WTC11 (cell line): ENCODE measurements around the gene GAS5. TPM values are rescaled to one million over a fixed set of nuclear protein-coding genes. Genes with fewer than 3 reads are reported as not detected.

Experiments
- ATAC-seq: fragments of 200-7000 bp; cut with Tn5 transposase; 2 replicates; pipeline ENCODE4 v1.10.0; 2021; ENCODE audit warnings: mild to moderate bottlenecking, moderate library complexity
- CTCF ChIA-PET: fragments of 300-600 bp; sonication (Branson Sonifier 250); formaldehyde crosslinking; loops from one replicate; lab custom pipeline; 2021; ENCODE audit warnings: antibody characterized with exemption; lab: Charles Lee
- POLR2A ChIA-PET: fragments of 350-600 bp; sonication (Branson Sonifier 250); formaldehyde crosslinking; loops from one replicate; lab custom pipeline; 2021; ENCODE audit warnings: antibody characterized with exemption; lab: Charles Lee
- DNase-seq: peaks from one replicate; pipeline ENCODE4 v3.0.0; 2021; ENCODE audit warnings: low spot score
- H3K27ac Mint-ChIP-seq: 2 replicates; pipeline ENCODE4 v1.8.0; 2021; ENCODE audit warnings: mixed read lengths
- H3K27me3 Mint-ChIP-seq: 2 replicates; pipeline ENCODE4 v1.8.0; 2021; ENCODE audit warnings: low read depth, mild to moderate bottlenecking, moderate library complexity, mixed read lengths
- H3K36me3 Mint-ChIP-seq: 2 replicates; pipeline ENCODE4 v1.8.0; 2021; ENCODE audit warnings: mixed read lengths
- H3K4me1 Mint-ChIP-seq: 2 replicates; pipeline ENCODE4 v1.8.0; 2022; ENCODE audit warnings: mixed read lengths
- H3K4me3 Mint-ChIP-seq: 2 replicates; pipeline ENCODE4 v1.8.0; 2021; ENCODE audit warnings: mild to moderate bottlenecking, moderate library complexity, mixed read lengths
- H3K9me3 Mint-ChIP-seq: 2 replicates; pipeline ENCODE4 v1.8.0; 2021; ENCODE audit warnings: mixed read lengths
- CREB1 ChIP-seq: sonication (generic); formaldehyde crosslinking; IDR thresholded peaks from 2 replicates; pipeline ENCODE4 v1.8.0; 2023; ENCODE audit warnings: mild to moderate bottlenecking, missing genetic modification reagents
- GTF2I ChIP-seq: fragments of 250-450 bp; sonication (Bioruptor Pico); conservative IDR thresholded peaks from 2 replicates; pipeline ENCODE4 v1.4.0; 2021; ENCODE audit warnings: mild to moderate bottlenecking
- HMGA2 ChIP-seq: fragments of 250-450 bp; sonication (Bioruptor Pico); IDR thresholded peaks from 2 replicates; pipeline ENCODE4 v1.4.0; 2021; ENCODE audit warnings: mild to moderate bottlenecking, moderate library complexity
- IRF2 ChIP-seq: sonication (generic); formaldehyde crosslinking; IDR thresholded peaks from 2 replicates; pipeline ENCODE4 v1.8.0; 2022; ENCODE audit warnings: low read depth, missing genetic modification reagents, borderline replicate concordance
- NR3C1 ChIP-seq: sonication (generic); formaldehyde crosslinking; conservative IDR thresholded peaks from 2 replicates; pipeline ENCODE4 v1.8.1; 2023; ENCODE audit warnings: low read depth, mild to moderate bottlenecking, missing genetic modification reagents
- PRRX2 ChIP-seq: fragments of 250-450 bp; sonication (Bioruptor Pico); IDR thresholded peaks from 2 replicates; pipeline ENCODE4 v1.8.0; 2021; ENCODE audit warnings: mild to moderate bottlenecking
- SMAD3 ChIP-seq: sonication (generic); formaldehyde crosslinking; IDR thresholded peaks from 2 replicates; pipeline ENCODE4 v1.8.0; 2022; ENCODE audit warnings: missing genetic modification reagents, mild to moderate bottlenecking, borderline replicate concordance
- SP1 ChIP-seq: sonication (generic); formaldehyde crosslinking; conservative IDR thresholded peaks from 2 replicates; pipeline ENCODE4 v1.8.1; 2022; ENCODE audit warnings: missing genetic modification reagents
- ZBTB21 ChIP-seq: sonication (generic); formaldehyde crosslinking; IDR thresholded peaks from 2 replicates; pipeline ENCODE4 v1.8.1; 2023; ENCODE audit warnings: mild to moderate bottlenecking, missing genetic modification reagents, borderline replicate concordance
- ZNF232 ChIP-seq: sonication (generic); formaldehyde crosslinking; IDR thresholded peaks from 2 replicates; pipeline ENCODE4 v1.8.0; 2022; ENCODE audit warnings: mild to moderate bottlenecking, missing genetic modification reagents
- ZNF281 ChIP-seq: sonication (generic); formaldehyde crosslinking; IDR thresholded peaks from 2 replicates; pipeline ENCODE4 v1.8.0; 2023; ENCODE audit warnings: mild to moderate bottlenecking, missing genetic modification reagents
- ZNF423 ChIP-seq: fragments of 250-450 bp; sonication (Bioruptor Pico); IDR thresholded peaks from 2 replicates; pipeline ENCODE4 v2.1.2; 2022; ENCODE audit warnings: mild to moderate bottlenecking, moderate library complexity
- total RNA-seq: library from RNA; stranded (reverse); gene quantifications from 3 replicates; pipeline ENCODE4 v1.2.3, GENCODE V29; 2021
- TF ChIP-seq, protein P1 (sequence below): sonication (generic); formaldehyde crosslinking; IDR thresholded peaks from 2 replicates; pipeline ENCODE4 v1.8.0; 2022; ENCODE audit warnings: mild to moderate bottlenecking, missing genetic modification reagents
- TF ChIP-seq, protein P2 (sequence below): fragments of 250-450 bp; sonication (Bioruptor Pico); conservative IDR thresholded peaks from 2 replicates; pipeline ENCODE4 v1.9.0; 2021; ENCODE audit warnings: mild to moderate bottlenecking
- TF ChIP-seq, protein P3 (sequence below): fragments of 250-450 bp; sonication (Bioruptor Pico); IDR thresholded peaks from 2 replicates; pipeline ENCODE4 v1.9.0; 2021; ENCODE audit warnings: moderate library complexity, mild to moderate bottlenecking, inconsistent platforms, borderline replicate concordance
- TF ChIP-seq, protein P4 (sequence below): sonication (generic); formaldehyde crosslinking; IDR thresholded peaks from 2 replicates; pipeline ENCODE4 v1.8.0; 2022; ENCODE audit warnings: mild to moderate bottlenecking, missing genetic modification reagents
- TF ChIP-seq, protein P5 (sequence below): sonication (generic); formaldehyde crosslinking; IDR thresholded peaks from 2 replicates; pipeline ENCODE4 v1.8.1; 2022; ENCODE audit warnings: mild to moderate bottlenecking, missing genetic modification reagents, moderate library complexity, borderline replicate concordance

GAS5 gene
- total RNA-seq, 1 experiment from 2014 or later = 818 TPM

GRCh38 chr1:173823781-173824314, 43.9 kb downstream of the GAS5 start:
- Mint-ChIP-seq H3K4me1 (peaks cover 16% of the 10 kb centered on the region), H3K27ac (peak overlapping the region; percentile 99), H3K27me3 (no peaks in the 10 kb centered on the region), H3K4me3 (peak overlapping the region; percentile 99), H3K36me3 (peaks cover 32% of the 10 kb centered on the region), H3K9me3 (no peaks in the 10 kb centered on the region)
- CTCF ChIA-PET = interaction anchor here (0.6 to 3.6 kb wide), 5 partner anchors 45 to 459 kb away, joined by 3 to 11 read pairs (median 3); partner anchors contain the start of genes PRDX6 and ZBTB37
- POLR2A ChIA-PET = interaction anchor here (0.6 to 2.2 kb wide), 8 partner anchors 23 to 394 kb away, joined by 3 to 19 read pairs (median 4); partner anchors contain the start of genes GAS5, KLHL20, PRDX6 and ZBTB37
- DNase-seq = no peak
- TF ChIP-seq ZBTB21 (CRISPR knock-in tag) = no peak
- TF ChIP-seq HMGA2 (CRISPR knock-in tag) = no peak
- 0 out of 2 replicates have a peak, but pooled peaks have one; percentile 10 for TF ChIP-seq SP1 (CRISPR knock-in tag)
- TF ChIP-seq ZNF423 (CRISPR knock-in tag) = no peak
- no peak for TF ChIP-seq PRRX2 (CRISPR knock-in tag)
- peak; percentile 54 for ATAC-seq

DNA sequence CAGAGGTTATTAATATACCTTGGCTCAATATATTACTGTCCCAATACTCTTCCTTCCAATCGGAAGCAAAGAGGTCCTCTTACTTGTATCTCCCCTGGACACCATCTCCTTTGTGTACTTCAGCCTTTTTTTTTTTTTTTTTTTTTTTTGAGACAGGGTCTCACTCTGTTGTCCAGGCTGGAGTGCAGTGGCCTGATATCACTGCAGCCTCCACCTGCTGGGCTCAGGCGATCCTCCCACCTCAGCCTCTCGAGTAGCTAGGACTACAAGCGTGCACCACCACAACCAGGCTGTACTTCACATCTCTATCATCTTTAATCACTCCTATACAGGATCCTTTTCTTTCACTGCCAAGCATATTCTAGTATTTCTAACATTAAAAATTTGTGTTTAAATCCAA, 46.1 kb downstream of the GAS5 start:
- no peaks in the 10 kb centered on the region for H3K9me3 Mint-ChIP-seq
- TF ChIP-seq, protein P1, sequence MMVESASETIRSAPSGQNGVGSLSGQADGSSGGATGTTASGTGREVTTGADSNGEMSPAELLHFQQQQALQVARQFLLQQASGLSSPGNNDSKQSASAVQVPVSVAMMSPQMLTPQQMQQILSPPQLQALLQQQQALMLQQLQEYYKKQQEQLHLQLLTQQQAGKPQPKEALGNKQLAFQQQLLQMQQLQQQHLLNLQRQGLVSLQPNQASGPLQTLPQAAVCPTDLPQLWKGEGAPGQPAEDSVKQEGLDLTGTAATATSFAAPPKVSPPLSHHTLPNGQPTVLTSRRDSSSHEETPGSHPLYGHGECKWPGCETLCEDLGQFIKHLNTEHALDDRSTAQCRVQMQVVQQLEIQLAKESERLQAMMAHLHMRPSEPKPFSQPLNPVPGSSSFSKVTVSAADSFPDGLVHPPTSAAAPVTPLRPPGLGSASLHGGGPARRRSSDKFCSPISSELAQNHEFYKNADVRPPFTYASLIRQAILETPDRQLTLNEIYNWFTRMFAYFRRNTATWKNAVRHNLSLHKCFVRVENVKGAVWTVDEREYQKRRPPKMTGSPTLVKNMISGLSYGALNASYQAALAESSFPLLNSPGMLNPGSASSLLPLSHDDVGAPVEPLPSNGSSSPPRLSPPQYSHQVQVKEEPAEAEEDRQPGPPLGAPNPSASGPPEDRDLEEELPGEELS (CRISPR knock-in tag) = no peak
- TF ChIP-seq, protein P2, sequence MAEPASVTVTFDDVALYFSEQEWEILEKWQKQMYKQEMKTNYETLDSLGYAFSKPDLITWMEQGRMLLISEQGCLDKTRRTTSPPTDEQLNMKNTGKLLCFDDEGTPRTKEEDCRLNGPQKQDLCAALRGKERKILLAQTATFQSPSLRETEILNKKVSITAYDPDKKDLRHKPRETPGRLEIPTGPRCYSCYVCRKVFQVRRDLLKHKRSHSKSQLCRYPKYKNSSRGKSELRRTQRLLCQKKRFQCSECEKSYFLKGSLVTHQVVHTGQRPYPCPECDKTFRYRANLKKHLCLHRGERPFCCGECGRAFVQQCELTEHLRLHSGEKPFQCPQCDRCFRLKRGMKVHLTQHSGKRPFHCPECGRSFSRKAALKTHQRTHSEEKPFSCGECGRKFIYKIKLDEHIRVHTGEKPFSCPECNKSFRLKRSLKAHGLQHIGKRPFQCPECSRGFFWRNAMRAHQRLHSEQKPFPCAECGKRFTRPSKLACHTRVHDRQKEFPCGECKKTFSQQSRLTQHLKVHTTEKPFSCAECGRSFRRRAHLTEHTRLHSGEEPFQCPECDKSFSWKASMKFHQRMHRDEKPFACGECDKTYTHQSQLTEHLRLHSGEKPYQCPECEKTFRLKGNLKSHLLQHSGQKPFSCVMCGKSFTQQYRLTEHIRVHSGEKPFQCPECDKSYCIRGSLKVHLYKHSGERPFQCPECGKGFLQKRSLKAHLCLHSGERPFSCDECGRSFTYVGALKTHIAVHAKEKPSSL (CRISPR knock-in tag) = no peak
- TF ChIP-seq, protein P3, sequence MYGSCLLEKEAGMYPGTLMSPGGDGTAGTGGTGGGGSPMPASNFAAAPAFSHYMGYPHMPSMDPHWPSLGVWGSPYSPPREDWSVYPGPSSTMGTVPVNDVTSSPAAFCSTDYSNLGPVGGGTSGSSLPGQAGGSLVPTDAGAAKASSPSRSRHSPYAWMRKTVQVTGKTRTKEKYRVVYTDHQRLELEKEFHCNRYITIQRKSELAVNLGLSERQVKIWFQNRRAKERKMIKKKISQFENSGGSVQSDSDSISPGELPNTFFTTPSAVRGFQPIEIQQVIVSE (CRISPR knock-in tag) = no peak
- TF ChIP-seq, protein P4, sequence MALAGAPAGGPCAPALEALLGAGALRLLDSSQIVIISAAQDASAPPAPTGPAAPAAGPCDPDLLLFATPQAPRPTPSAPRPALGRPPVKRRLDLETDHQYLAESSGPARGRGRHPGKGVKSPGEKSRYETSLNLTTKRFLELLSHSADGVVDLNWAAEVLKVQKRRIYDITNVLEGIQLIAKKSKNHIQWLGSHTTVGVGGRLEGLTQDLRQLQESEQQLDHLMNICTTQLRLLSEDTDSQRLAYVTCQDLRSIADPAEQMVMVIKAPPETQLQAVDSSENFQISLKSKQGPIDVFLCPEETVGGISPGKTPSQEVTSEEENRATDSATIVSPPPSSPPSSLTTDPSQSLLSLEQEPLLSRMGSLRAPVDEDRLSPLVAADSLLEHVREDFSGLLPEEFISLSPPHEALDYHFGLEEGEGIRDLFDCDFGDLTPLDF (CRISPR knock-in tag) = no peak
- TF ChIP-seq SMAD3 (CRISPR knock-in tag) (no peak), ZNF232 (CRISPR knock-in tag) (no peak), IRF2 (CRISPR knock-in tag) (no peak), ZNF423 (CRISPR knock-in tag) (no peak), ZNF281 (CRISPR knock-in tag) (no peak), CREB1 (CRISPR knock-in tag) (no peak), SP1 (CRISPR knock-in tag) (no peak), GTF2I (CRISPR knock-in tag) (no peak), NR3C1 (CRISPR knock-in tag) (no peak), HMGA2 (CRISPR knock-in tag) (no peak)
- TF ChIP-seq, protein P5, sequence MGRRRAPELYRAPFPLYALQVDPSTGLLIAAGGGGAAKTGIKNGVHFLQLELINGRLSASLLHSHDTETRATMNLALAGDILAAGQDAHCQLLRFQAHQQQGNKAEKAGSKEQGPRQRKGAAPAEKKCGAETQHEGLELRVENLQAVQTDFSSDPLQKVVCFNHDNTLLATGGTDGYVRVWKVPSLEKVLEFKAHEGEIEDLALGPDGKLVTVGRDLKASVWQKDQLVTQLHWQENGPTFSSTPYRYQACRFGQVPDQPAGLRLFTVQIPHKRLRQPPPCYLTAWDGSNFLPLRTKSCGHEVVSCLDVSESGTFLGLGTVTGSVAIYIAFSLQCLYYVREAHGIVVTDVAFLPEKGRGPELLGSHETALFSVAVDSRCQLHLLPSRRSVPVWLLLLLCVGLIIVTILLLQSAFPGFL (CRISPR knock-in tag) = no peak
- TF ChIP-seq, all 79 proteins: peak for 0
- no peak for DNase-seq
- POLR2A ChIA-PET = interaction anchor here (0.7 kb wide), 1 partner anchor 1820 kb away, joined by 4 read pairs; no protein-coding TSS in a partner anchor
- no peak for ATAC-seq
- no peak overlapping the region for H3K27ac Mint-ChIP-seq
- peaks cover 31% of the 10 kb centered on the region for H3K36me3 Mint-ChIP-seq
- H3K4me3 Mint-ChIP-seq = no peak overlapping the region
- CTCF ChIA-PET = no interaction called here
- no peaks in the 10 kb centered on the region for H3K27me3 Mint-ChIP-seq
- H3K4me1 Mint-ChIP-seq = peaks cover 16% of the 10 kb centered on the region
